Erythroblast (primary cell): ENCODE data around the gene HERC2.
"Not testable (repeated sequence)": the region's sequence is repeated elsewhere in the genome, so short reads cannot be mapped to it uniquely, and the experiment has no call there.

ENCODE experiments used
- DNase-seq, 2 experiments: peaks; one replicate each; lab custom pipeline; 2025; lab: John Stamatoyannopoulos, UW
- GATA1 ChIP-seq: IDR thresholded peaks from 2 replicates; pipeline ENCODE4 v1.6.1; 2011; ENCODE audit warnings: low read depth, mild to moderate bottlenecking, control low read depth, low read length, moderate library complexity
- POLR2A ChIP-seq: IDR thresholded peaks from 2 replicates; pipeline ENCODE4 v1.6.1; 2011; ENCODE audit warnings: mild to moderate bottlenecking, low read length

The HERC2 gene

DNA sequence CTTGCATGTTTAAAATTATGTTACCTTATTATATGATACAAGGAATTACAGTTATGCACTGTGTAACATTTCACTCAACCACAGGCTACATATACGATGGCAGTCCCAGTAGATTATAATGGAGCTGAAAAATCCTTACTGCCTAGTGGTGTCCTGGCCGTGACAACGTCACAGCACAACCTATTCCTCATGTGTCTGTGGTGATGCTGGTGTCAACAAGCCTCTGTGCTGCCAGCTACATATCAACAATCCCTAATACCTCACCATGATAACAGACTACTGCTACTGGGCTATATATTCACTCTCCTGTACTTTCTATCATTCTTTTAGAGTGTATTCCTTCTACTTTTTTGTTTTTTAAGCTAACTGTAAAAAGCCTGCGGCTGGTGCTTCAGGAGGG, 142.7 kb downstream of the HERC2 start:
- TF ChIP-seq GATA1 (no peak), POLR2A (no peak)

DNA sequence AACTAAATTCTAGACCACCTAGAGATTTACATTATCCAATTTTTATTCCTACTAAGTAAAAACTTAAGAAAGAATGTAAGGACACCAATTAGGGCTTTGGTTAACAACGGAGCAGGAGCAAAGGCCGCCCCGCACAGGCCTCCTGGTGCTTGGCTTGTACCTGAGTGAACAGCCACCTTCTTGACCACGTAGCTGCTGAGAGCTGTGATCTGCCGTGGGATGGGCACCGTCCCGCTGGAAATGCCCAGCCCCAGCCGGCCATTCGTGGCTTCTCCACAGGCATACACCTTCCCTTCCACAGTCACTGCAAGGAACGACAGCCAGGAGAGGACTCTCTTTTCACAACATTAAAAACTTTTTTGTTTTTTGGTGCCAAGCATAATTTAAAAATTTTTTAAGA, 143.3 kb downstream of the HERC2 start:
- DNase-seq = no peak
- TF ChIP-seq POLR2A (no peak), GATA1 (no peak)

More for the DNA sequence above, 142.7 kb downstream of the HERC2 start:
- DNase-seq = no peak

GRCh38 chr15:28178290-28178689, 143.7 kb downstream of the HERC2 start:
- no peak for TF ChIP-seq POLR2A
- TF ChIP-seq GATA1 = no peak
- no peak for DNase-seq

- no peak for TF ChIP-seq GATA1
- DNase-seq = no peak
These were observed 152.6 kb downstream of the HERC2 start for GRCh38 chr15:28169366-28169765.

- DNase-seq = not testable (repeated sequence)
These were observed 153.4 kb downstream of the HERC2 start for GRCh38 chr15:28168405-28169121.

GRCh38 chr15:28167042-28167441, 154.9 kb downstream of the HERC2 start:
- DNase-seq = peak; percentile 66 to 71

GRCh38 chr15:28165791-28166190, 156.2 kb downstream of the HERC2 start:
- TF ChIP-seq POLR2A = no peak
- TF ChIP-seq GATA1 = no peak
- DNase-seq = no peak

More at GRCh38 chr15:28167042-28167441, 154.9 kb downstream of the HERC2 start:
- no peak for TF ChIP-seq GATA1
- TF ChIP-seq POLR2A = no peak

GRCh38 chr15:28164876-28165275, 157.1 kb downstream of the HERC2 start:
- DNase-seq = no peak
- no peak for TF ChIP-seq POLR2A
- TF ChIP-seq GATA1 = no peak

DNA sequence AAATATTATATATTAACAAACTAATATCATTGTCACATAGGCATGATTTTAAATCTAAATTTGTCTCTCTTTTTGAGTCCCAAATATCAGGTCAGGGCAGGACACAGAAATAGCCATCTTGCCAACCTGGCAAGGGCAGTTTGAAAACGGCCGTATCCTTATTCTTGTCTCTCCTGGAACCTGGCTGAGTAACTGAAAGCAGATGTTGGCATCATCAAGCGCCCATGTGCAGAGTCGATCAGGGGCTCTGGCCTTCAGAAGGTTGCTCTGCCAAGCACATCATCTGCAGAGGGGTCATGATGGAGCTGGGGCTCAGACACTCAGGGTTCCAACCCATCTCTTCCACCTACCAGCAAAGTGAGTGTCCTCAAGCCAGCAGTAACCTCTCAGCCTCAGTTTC, 167.7 kb downstream of the HERC2 start:
- TF ChIP-seq POLR2A (no peak), GATA1 (no peak)
- no peak for DNase-seq

DNA sequence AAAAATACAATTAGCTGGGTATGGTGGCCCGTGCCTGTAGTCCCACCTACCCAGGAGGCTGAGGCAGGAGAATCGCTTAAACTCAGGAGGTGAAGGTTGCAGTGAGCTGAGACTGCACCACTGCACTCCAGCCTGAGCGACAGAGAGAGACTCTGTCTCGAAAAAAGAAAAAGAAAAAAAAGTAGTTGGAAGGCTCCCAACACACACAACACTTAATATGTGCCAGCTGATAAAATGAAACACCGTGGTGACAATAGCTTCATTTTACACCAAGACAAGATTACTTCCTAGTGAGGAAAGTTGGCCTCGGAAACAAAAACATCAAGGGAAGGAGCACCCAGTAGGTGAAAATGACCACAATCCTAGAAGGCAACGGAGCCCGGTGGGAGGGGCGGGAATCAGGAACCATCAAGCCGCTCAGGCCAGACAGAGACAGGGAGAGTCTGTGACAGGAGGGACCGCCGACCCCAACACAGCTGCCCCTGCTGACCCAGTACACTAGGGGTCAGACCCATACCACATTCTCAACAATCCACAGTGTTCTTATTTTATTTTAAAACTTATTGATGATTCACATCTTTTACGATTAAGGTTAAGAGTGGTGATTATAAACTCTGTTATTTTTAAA, 168.4 kb downstream of the HERC2 start:
- no peak for DNase-seq
- TF ChIP-seq POLR2A = no peak
- TF ChIP-seq GATA1 = no peak

GRCh38 chr15:28152538-28152923, 169.4 kb downstream of the HERC2 start:
- DNase-seq = not testable (repeated sequence)

DNA sequence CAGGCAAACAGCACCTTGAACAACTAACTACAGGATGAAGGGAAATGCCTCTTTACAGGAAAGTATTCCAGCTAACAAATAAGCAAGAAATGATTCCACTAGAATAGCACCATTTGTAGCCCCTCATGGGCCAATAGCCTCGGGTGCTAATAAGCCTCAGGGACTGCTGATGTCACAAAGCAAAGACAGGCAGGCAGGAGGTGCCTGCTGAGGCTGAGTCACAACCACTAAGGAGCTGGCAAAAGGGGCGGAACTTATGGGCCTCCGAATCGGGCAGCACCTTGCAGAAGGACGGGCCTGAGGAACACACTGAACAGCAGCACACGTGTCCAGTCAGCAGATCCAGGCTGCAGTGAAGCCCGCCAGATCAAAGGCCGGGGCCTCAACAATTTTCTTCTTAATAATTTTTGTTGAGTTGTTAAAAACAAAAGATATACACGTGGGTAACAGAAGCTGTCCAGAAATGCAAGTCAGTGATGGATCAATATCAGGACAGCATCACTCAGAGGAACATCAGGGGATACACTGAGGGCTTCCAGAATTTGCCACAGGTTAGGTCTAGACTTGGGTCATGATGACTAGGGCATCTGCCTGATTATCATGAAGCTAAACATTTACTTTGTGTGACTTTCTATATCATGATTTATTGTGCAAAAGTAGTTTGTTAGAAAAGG, 170.0 kb downstream of the HERC2 start:
- not testable (repeated sequence) for DNase-seq

- DNase-seq = no peak
These were observed 174.2 kb downstream of the HERC2 start for GRCh38 chr15:28147801-28148200.

DNA sequence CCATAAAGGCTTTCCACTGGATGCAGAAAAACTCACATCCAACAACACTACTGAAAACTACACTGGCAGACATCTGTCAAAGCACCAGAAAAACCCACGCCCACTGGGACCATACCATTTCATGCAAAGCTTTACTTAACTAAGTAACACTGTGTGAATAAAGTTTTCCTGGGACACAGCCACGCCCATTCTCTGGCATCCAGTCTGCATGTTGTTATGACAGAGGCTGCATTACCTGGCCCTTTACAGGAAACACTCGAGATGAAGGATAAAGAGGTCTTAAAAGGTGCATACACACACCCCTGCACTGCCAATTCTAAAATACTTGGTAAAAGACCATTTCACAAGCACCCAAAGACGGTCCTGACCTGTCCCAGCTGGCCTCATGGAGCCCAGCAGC, 176.6 kb downstream of the HERC2 start:
- DNase-seq = not testable (repeated sequence)

More at GRCh38 chr15:28147801-28148200, 174.2 kb downstream of the HERC2 start:
- no peak for TF ChIP-seq POLR2A
- no peak for TF ChIP-seq GATA1

- DNase-seq = no peak
- no peak for TF ChIP-seq POLR2A
- TF ChIP-seq GATA1 = no peak
These were observed 181.9 kb downstream of the HERC2 start for GRCh38 chr15:28140062-28140461.

DNA sequence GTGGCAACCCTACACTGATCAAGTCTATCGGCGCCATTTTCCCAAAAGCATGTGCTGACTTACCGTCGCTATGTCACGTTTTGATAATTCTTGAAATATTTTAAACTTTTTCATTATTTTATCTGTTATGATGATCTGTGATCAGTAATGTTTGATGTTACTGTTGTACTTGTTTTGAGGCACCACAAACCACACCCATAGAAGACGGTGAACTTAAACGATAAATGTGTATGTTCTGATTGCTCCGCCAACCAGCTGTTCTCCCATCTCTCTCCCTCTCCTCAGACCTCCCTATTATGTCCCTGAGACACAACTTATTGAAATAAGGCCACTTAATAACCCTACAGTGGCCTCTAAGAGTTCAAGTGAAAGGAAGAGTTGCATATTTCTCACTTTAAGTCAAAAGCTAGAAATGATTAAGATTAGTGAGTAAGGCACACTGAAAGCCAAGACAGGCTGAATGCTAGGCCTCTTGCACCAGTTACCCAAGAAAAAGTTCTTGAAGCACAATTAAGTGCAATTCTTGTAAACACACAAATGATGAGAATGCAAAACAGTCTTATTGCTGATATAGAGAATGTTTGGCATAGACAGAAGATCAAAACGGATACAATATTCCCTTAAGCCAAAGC, 184.5 kb downstream of the HERC2 start:
- DNase-seq = not testable (repeated sequence)

GRCh38 chr15:28136236-28136904, 185.6 kb downstream of the HERC2 start:
- DNase-seq = not testable (repeated sequence)
